SK-MEL-5 (cell line): Measurements from ENCODE around the gene COL5A2. TPM values are rescaled to one million over a fixed set of nuclear protein-coding genes. Genes with fewer than 3 reads are reported as not detected.

Source experiments
- DNase-seq: peaks from one replicate; pipeline ENCODE4 v3.0.0-alpha.2; 2016; ENCODE audit warnings: low read depth, low spot score
- in situ Hi-C: cut with HindIII; loops from 2 replicates; pipeline ENCODE4 v1.10.0; 2016; ENCODE audit warnings: low sequenced_read_pairs, high pct_unique_total_duplicates, low pct_unique_long_range_greater_than_20kb
- total RNA-seq: library from RNA; depleted of rRNA; stranded (reverse); fragments of >200 nt; shearing (Covaris generic); gene quantifications from 2 replicates; pipeline ENCODE4 v1.2.3, GENCODE V29; 2014

COL5A2 gene
- total RNA-seq, 1 experiment from 2014 or later: 6.7 TPM

DNA sequence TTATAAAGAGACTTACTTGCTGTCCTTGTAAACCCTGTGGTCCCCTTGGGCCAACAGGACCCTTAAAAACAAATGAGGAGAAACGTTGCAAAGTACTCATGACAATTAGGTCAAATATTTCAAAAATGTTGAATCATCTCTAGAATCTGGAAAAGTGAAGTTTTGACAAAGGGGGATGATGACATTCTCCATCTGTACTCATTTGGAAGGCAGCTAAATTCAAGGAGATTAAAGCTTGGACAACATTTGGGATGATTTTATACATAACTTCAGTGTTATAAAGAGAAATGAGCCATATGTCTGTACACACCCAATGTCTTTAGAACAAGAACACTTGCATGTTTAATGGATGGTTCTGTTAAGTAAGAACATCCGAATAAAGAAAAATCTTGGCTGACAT lies 92.9 kb downstream of the COL5A2 start:
- in situ Hi-C loops: no loop called here

GRCh38 chr2:189086250-189086649 lies 93.3 kb downstream of the COL5A2 start:
- in situ Hi-C loops: no loop called here
- no peak for DNase-seq

More for the DNA sequence above, 92.9 kb downstream of the COL5A2 start:
- DNase-seq: no peak

DNA sequence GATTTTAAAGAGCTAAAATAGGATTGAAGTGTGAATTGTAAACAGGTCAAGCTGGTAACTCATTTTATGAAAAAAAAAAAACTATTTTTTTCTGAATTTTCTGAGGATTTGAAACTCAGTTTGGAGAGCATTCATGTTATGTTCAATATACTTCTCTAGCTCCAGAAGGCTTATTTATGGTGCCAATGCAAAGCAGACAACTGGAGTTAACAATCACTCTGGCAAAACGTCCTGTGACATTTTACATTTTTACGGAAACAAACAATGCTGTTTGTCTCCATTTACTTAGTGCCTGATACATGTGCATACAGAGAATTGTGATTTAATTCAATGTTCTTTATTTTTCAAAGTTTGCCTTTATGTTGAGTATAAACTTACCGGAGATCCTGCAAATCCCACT lies 96.0 kb downstream of the COL5A2 start:
- no peak for DNase-seq
- in situ Hi-C loops: no loop called here

- in situ Hi-C loops: no loop called here
- DNase-seq: no peak
These were observed 96.5 kb downstream of the COL5A2 start for GRCh38 chr2:189083106-189083505.

DNA sequence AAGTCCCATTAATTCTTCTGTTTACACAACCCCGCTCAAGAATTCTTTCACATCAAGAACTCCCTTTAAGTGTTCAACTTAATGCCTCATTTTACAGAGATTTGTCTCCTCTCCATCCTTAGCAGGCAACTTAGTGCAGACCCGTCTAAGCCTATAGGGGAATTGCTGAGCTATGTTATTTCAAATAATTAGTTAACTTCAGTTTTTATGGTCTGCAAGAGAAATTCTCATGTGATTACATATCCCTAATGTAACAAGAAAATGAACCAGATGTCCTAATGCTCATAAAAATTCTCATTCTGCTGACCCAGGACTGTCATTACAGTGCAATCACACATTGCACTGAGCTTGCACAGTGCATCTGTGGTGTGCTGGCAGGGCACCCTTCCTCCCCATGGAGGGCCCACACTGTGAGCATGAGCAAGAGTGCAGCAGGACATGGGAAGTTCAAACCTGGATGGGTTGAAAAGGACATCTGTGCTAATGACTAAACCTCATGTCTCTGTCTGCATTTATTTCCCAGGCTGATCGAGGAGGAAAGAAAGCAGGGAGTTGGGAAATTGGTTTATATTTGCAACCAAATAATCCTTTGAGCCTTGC lies 97.1 kb downstream of the COL5A2 start:
- in situ Hi-C loops: no loop called here
- no peak for DNase-seq

- in situ Hi-C loops: no loop called here
These were observed 103.0 kb downstream of the COL5A2 start for GRCh38 chr2:189076572-189076971.

GRCh38 chr2:189076120-189076519 lies 103.4 kb downstream of the COL5A2 start:
- in situ Hi-C loops: no loop called here
- peak; percentile 21 for DNase-seq

More at GRCh38 chr2:189076572-189076971, 103.0 kb downstream of the COL5A2 start:
- DNase-seq: no peak

DNA sequence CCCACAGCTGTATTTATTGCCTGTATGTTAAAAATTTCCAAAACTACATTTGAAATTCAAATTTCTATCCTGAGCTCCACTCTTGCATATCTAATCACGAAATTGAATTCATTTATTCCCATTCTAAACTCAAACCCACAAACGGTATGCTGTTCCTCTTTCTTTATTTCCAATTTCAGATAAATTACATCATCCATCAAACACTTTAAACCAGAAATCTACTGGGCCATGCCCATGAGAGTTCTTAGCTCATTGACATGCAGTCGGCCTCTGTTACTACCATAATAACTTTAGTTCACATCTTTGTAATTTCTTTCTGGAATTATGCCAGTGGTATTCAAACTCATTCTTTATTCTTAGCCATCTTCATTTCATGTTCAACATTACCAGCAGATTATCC lies 105.1 kb downstream of the COL5A2 start:
- DNase-seq: no peak
- in situ Hi-C loops: no loop called here

- no peak for DNase-seq
- in situ Hi-C loops: no loop called here
These were observed 107.5 kb downstream of the COL5A2 start for GRCh38 chr2:189072036-189072435.

GRCh38 chr2:189069855-189070619 lies 109.5 kb downstream of the COL5A2 start:
- in situ Hi-C loops: no loop called here

DNA sequence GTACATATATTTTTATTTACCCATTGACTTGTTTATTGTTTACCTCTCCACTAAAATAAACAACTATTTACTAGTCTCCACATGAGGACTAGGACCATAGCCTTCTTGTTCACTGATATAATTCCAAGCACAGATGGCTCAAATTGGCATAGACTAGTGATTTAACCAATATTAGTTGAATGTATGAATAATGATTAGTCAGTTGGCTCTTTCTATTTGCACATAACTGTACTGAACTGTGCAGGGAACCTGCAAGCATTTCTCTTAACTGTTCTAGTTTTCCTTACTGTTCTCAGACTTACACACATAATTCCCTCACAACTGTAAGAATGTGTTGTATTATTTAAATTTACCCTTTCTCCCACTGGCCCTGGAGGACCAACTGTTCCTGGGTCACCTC lies 113.5 kb downstream of the COL5A2 start:
- in situ Hi-C loops: no loop called here
- DNase-seq: no peak

More at GRCh38 chr2:189069855-189070619, 109.5 kb downstream of the COL5A2 start:
- no peak for DNase-seq

DNA sequence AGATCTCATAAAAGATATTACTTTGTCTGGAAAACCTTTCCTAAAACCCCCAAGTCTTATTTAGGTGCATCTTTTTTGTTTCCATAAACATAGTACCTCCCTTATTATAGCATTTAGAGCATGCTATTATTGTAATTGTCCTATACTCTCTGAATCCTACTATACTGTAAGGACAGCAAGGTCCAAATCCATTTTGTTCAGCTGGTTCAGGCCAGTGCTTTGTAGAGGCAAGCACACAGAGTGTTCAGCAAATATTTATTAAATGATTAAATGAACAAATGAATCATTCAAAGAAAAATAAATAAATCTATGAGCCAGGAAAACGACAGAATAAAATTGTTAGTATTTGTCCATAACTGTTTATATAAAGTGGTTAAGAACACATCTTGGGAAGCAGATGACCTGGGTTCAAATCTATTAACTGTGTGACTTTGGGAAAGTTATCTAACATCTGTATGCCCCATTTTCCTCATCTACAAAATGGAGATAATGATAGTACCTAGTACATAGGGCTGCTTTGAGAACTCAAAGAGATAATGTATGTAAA lies 119.4 kb downstream of the COL5A2 start:
- DNase-seq: no peak

DNA sequence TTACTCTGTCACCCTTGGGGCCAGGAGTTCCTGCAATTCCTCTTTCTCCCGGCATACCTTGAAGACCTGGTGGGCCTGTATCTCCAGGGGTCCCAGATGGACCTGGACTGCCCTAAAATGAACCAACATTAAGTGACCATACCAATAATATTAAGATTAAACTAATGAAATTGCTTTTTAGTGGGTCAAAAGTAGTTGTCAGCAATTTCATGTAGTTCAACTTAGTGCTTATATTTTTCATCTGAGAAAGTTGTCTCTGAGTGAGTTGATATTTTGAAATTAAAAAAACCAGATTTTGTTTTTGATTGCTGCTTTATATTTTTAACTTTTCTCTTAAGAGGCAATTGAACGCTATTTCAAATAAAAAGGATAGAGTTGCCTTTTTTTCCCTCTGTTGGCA lies 122.2 kb downstream of the COL5A2 start:
- in situ Hi-C loops: no loop called here
- DNase-seq: no peak

More for the DNA sequence above, 119.4 kb downstream of the COL5A2 start:
- in situ Hi-C loops: no loop called here

DNA sequence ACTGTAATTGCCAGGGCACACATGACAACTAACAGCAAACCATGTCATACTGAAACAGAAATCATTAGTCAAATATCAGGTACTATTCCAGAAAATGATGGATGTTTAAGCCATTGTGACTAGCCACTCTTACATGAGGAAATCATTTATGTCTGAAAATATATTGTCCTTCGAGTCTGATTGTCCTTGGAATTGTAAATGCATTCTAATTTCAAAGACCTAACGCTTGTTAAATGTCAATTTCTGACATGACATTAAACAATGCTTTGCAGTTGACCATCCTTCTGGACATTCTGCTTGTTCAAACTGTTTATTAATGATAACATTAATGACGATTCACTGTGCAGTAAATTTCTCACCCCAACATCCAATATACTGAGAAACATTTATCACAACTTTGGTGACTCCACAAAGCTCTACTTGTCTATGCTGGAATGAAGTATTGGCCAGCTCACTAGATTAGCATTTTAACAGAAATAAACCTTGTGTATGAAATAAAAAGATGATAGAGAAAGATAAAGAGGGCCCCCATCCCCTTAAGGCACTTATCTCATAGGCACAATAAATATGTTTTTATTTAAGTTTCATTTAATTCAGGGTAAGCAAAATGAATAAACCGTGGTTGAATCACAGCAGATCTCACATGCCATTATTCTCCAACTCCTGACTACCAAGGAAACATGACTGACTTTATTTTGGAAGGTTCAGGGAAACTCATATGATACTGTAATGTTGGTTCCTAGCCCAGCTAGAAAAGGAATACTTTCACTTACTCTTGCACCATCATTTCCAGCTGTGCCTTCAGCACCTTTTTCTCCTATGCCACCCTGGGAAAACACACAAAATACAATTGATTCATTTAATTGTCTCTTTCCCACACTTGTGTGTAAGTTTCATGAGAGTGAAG lies 123.1 kb downstream of the COL5A2 start:
- in situ Hi-C loops: no loop called here
- peak; percentile 29 for DNase-seq

DNA sequence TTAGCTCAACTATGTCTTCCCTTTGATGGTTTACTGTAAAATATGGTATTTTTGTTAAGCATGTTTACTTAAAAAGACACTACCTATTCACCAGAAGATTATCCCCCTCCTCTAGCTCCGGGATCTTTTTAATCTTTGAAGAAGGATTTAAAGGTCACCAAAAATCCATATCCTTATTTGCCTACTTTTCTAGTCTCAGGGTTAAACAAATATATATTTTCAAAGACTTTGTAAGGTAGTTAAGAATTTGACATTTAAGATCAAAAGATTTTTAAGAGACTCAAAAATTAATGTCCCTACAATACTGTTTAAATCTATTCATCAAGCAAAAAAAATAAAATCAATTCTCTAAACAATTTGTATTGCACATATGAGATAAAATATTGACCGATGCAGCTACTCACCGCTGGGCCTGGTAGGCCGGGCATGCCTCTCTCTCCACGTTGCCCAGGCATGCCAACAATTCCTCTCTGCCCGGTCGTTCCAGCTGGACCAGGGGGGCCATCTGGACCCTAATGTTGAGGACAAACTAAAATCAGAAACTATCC lies 129.3 kb downstream of the COL5A2 start:
- no peak for DNase-seq

DNA sequence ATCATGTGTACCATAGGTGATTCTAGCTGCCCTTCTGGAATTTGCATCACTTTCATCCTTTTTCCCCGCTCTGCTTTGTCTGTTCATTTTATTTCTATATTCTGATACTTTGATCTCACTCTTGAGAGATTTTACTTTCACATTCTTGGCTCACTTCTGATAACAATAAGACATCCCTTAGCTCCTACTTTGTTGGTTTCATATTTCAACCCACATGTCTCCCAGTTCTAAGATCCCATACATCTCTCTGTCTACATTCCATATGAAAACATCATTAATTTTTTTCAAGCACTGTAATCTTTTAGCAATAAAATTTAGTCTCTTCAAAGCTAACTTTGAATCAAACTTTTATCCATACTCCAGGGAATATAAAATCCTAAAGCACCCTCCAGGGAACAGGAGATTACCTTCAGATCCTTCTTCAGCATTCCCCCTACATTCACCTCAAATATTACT lies 129.8 kb downstream of the COL5A2 start:
- in situ Hi-C loops: no loop called here
- DNase-seq: no peak

More for the DNA sequence above, 129.3 kb downstream of the COL5A2 start:
- in situ Hi-C loops: no loop called here

- DNase-seq: no peak
- in situ Hi-C loops: no loop called here
These were observed 131.4 kb downstream of the COL5A2 start for GRCh38 chr2:189048189-189048588.
